ENCODE data around the gene SCUBE1.

The SCUBE1 gene

DNA sequence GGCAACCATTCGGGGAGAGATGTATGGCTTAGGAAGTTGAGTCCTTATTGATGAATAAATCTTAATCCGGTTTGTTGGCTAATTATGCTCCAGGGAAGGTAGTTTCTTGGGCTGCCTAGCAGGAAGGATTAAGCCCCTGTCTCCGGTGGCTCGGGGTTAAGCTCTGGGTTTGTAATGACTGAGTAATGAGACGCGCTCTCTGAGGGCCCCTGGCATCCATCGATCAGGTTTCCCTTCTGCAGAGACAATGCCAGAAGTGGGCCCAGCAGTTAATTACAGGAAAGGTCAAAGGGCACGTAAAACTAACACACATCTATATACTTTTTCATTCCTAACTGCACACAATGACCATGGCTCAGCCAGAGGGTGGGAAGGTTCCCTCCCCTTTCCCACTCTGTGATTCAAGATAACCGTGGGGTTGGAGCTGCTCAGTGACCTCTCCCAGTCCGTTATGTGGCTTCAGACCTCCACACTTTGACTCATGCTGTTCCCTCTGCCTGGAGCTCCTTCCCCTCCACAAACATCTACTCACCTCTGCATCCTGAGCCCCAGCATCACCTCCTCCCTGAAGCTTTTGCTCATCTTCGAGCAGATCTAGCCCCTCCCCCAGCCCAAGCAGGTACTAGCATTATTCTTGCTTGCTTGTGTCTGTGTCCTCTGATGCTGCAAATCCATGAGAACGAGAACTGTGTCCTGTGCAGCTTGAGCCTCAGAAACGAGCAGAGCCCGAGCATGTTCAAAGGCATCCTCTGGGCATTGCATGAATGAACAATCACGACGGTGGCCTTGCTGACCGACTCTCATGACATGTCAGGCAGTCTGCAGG lies 16.6 kb downstream of the SCUBE1 start:
- DNase-seq (ENCODE audit: low read depth in 2 of 2) = no peak

DNA sequence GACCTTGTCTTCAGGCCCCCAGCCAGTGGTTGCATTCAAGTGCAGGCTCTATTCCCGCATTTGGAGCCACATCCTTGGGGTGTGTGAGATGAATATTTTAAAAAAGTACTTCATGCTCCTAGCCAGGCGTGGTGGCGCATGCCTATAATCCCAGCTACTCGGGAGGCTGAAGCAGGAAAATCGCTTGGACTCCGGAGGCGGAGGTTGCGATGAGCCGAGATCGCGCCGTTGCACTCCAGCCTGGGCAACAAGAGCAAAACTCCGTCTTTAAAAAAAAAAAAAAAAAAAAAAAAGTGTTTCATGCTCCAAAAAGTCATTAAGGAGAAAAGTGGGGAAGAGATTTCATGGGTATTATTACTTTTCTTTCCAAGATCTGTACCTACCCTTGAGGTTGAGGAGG lies 18.0 kb downstream of the SCUBE1 start:
- no peak for DNase-seq (ENCODE audit: low read depth in 2 of 2)

DNA sequence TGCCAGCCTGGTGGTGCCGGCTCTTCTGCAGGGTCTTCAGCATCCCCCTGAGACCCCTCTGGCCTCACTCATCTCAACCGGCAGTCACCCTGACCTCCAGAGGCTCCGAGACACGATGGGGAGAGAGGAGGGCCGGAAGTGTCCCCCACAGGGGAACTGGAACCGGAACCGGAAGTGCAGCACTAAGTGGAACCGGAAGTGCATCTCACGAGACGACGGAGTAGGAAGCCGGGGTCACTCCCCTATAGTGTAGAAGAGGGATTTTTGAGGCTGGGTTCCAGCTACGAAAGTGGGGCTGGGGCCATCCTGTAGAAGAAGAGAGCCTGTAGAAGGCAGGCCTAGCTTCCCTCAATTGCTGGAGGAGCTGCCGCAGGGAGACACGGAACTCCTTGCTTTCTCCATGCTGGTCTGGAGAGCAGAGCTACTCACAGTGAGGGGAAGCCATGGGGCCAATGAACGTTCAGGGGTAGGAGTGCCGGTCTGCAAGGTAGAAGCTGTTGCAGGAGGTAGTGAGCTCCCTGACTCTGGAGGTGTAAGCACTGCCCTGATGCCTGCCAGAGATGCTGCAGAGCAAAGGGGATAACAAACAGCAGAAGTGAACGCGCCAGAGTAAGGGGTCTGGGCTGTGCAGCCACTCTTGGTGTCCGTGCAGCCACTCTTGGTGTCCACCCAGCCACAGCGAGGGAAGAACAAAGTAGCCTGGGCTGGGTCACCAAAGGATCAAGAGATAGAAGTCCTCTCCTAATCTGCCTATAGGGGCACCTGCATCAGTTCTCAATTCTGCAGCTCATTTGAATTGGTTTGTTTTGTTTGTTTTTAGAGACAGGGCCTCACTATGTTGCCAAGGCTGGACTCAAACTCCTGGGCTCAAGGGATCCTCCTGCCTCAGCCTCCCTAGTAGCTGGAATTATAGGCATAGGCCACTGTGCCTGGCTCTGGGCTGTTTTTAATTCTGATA lies 21.9 kb downstream of the SCUBE1 start:
- no peak for DNase-seq (ENCODE audit: low read depth in 2 of 2)

DNA sequence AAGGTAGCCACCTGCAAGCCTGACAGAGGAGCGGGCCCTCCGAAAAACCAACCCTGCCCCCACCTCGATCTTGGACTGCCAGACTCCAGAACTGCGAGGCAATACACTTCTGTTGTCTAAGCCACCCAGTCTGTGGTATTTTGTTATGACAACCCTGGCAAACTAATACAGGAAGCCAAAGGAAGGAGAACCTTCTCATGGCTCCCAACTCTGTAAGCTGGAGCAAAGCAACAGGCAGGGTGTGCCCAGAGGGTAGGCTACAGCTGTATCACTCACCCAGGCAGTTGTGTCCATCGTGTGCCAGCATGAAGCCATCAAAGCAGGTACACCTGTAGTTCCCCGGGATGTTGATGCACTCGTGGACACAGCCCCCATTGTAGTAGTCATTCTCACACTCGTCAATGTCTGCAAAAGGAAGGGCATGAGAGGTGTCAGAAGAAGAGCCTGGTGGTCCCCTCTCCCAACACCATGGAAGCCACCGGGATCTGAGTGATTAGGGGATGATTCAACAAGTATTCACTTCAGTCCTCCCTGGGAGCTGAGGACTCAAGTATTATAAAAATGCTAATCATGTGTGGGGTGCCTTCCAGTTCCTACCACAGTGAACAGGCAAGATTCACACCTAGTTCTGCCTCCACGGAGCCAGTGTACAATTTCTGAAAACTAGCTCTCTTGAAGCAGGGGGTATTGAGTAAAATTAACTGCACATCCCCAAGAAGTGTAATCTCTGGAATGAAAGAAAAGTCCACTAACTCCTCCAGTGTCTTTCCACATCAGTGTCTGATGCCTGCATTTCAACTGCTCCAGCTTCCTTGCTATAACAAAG lies 23.3 kb downstream of the SCUBE1 start:
- DNase-seq (ENCODE audit: low read depth in 2 of 2) = no peak

DNA sequence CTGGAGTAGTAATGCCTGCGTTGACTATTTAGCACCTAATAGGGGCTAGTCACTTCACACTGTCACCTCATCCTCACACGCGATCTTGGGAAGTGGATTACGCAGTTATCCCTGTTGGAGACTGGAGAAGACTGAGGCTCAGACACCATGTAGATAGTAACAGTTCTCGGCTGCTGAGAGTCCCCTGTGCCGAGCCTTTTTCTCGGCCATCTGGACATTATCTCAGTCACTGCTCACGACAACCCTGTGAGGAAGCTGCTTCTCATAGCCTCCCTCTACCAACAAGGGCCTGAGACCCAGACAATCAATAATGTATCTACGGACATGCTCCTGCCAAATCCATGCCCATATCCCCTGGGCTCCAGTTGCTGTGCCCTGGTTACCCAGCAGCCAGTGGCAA lies 25.9 kb downstream of the SCUBE1 start:
- DNase-seq (ENCODE audit: low read depth in 2 of 2) = no peak

DNA sequence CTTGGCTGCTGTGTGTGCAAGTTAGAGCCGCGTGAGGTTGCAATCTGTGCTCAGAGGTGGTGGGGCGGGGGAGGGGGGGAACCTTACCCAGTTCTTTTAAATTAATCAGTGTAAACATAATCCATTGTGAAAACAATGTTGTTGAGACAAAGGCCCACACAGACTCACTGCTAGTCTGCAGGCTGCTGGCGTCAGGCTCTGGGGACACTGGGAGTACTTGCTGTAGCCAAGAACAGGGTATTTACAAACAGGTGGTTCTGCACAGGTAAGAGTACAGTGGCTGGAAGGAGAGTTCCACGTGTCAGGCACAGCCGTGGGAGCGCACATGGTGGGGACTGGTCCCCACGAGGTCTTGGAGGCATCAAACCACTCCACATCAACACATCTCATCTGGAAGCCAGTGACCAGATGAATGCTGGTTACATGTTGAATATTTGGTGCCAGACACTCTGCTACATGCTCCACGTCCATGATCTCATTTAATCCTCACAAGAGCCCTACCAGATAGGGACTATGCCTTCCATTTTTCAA lies 27.4 kb downstream of the SCUBE1 start:
- DNase-seq (ENCODE audit: low read depth in 2 of 2) = no peak

DNA sequence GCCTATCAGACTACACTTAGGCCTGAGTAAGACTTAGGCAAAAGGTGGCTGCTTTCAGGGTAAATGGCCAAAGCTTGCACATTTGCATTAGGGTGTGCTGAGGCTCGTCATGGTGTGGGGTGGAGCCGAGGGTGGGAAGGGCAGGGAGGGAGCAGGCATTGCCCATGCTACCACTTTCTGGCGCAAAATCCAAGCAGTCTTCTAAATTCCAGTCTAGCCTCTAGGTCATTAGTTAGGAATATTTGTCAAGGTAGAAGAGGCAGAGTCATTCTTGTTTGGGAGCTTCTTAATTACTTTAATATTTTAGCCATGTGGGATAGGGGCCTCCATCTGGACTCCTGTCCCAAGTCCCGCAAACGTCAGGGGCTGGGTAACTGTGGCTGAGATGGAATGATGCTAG lies 28.6 kb downstream of the SCUBE1 start:
- no peak for DNase-seq (ENCODE audit: low read depth in 2 of 2)

DNA sequence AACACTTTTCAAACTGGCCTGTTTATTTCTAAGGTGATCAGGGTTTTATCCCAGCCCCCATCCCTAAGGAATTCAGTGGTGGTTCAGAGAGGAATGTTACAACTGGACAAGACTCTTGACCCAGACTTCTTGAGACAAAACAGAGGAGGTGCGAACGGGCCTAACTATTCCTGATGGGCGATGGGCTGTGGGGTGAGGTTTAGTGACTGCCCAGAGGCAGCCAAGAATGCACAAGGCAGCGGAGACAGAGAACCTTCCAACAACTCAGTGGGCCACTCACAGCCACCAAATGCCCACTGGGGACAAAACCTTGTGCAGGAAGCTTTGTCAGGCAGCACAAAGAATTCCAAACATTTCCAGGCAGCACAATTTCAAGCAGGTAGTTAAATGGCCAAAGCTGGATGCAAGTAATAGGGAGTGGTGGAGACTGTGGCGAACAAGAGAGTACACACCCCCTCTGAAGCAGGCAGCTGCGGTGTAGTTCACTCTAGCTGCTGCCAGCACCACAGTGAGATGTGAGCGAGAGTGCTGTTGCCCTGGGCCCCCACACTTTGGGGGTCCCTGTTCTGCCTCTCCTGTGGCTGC lies 29.2 kb downstream of the SCUBE1 start:
- DNase-seq (ENCODE audit: low read depth in 2 of 2) = no peak

DNA sequence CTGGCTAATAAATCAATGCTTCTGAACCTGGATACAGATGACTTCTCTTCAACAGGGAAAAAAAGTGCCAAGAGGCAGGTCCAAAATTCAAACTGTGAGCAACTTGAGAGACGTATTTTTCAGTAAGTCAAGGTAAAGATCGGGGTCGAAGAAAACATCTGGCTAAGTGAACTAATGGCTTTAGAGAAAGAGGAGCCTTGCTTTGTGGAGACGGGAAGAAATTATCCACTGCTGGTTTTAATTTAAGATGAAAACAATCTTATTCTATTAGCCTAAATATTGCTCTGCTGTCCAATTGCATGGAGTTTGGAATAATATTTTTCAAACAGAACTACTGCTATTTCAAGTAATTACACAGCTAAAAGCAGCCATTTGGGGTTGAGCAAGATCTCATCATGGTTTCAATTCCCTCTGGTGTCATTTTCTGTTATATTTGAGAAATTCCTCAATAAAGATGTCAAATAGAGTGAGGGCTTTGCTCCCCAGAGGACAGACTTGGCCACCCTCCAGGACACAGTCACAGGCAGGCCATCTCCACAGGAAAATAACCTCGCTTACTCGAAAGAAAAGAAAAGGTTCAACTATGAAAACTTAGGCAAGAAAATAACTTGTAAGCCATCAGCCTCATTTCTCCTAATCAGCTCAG lies 29.8 kb downstream of the SCUBE1 start:
- no peak for DNase-seq (ENCODE audit: low read depth in 2 of 2)

DNA sequence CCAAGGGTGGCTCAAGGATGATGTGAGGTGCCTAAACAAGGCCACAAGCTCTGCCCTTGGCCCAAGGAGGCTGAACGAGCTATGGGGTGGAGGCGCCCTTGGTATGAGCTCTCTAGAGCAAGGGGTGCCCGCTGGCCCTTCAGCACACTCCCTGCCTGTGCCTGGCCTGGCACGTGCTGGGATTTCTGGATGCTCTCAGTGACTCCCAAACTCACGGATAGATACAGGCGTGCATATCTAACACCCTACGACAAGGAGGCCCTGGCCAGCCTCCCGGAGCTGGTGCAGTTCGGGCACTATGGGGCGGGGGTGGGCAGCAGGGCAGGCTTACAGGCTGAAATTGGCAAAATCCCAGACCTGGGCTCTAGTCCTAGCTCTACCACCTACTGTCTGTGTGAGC lies 30.6 kb downstream of the SCUBE1 start:
- no peak for DNase-seq (ENCODE audit: low read depth in 2 of 2)

DNA sequence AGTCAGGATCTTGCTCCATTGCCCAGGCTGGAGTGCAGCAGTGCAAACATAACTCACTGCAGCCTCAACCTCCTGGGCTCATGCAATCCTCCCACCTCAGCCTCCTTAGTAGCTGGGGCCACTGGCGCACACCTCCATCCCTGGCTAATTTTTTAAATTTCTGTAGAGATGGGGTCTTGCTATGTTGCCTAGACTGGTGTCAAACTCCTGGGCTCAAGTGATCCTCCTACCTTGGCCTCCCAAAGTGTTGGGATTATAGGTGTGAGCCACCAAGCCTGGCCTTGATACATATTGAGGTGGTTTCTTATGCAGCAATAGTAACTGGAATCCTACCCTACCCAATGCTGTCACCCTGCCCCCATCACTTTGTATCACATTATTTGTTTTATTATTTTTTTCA lies 32.4 kb downstream of the SCUBE1 start:
- no peak for DNase-seq (ENCODE audit: low read depth in 2 of 2)

DNA sequence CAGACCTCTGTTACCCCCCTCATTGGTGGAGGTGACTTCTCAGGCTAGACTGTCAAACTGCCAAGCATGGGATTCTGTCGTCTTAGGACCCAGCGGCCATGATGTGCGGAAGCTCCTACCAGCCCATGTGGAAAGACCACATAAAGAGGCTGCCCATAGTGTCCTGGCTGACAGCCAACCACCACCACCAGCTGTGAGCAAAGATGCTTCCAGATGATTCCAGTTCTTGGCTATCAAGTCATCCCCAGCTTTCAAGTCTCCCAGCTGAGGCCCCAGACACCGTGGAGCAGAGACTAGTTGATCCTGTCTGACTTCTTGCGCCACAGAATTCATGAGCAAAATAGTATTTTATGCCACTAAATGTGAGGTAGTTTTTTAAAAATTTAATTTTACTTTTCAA lies 32.9 kb downstream of the SCUBE1 start:
- no peak for DNase-seq (ENCODE audit: low read depth in 2 of 2)

DNA sequence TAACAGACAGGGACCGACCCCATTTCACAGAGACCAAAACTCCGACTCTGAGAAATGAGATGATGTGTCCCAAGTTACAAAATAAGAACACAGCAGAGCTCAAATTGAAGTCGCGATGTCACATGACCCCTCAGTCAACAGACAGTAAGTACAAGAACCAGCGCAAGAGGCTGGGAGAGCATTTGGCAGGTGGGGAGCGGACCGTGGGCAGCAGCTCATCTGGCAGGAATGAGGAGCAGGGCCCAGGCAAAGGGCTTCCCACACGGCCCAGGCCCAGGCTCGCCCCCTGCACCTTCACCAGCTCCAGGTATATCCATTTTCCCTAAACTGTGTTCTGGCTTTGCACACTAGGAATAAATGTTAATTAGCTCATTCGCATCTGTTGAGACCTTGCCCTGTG lies 34.3 kb downstream of the SCUBE1 start:
- no peak for DNase-seq (ENCODE audit: low read depth in 2 of 2)

DNA sequence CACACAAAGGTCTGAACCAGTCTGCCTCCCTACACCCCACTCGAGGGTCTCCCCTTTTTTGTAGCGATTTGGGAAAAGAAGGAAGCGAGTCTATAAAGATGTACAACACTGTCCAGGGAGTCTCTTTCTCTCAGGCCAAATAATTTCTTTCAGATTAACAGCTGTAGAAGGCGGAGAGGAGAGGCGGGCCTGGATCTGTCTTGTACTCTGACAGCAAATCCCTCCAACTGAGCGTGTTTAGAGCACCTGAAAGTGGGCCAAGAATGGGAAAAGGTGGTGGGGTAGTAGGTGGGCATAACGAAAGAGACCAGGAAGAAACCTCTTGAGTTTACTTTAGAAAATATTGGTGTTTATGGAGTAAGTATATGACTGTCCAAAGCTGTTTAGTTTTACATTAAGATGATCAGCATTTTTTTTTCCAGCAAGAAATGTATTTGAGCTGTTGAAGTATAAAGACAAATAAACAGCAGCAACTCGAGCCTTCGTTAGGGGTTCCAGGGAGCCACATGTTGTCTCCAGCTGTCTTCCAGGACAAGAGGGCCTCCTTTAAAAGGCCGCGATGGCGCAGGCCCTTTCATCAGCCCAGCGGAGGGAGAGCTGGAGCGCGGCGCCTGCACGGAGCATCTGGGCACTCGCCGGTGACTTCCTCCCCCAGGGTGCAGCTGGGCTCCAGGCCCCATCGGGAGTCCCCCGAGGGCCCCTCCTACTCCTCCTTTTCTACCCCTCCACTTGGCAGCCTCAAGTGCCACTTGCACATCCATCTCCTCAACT lies 34.9 kb downstream of the SCUBE1 start:
- DNase-seq (ENCODE audit: low read depth in 2 of 2) = no peak

DNA sequence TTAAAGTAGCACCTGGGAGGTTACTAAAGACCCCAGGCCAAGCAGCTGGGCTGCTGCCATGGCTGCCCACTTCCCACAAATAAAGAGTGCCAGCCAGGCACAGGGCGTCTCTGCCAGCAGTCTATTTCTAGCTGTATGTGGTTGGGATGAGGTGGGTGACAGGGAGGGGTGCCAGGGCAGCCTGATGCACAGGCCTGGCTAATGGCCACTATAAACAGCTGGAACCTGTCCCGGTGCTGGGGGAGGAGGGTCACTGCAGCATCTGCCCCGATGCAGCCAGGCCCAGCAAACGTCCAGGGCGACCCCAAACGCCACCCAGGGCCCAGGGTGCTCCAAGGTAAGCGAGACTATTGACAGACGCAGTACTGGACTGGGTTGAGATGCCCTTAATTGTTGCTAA lies 37.4 kb downstream of the SCUBE1 start:
- no peak for DNase-seq (ENCODE audit: low read depth in 2 of 2)

DNA sequence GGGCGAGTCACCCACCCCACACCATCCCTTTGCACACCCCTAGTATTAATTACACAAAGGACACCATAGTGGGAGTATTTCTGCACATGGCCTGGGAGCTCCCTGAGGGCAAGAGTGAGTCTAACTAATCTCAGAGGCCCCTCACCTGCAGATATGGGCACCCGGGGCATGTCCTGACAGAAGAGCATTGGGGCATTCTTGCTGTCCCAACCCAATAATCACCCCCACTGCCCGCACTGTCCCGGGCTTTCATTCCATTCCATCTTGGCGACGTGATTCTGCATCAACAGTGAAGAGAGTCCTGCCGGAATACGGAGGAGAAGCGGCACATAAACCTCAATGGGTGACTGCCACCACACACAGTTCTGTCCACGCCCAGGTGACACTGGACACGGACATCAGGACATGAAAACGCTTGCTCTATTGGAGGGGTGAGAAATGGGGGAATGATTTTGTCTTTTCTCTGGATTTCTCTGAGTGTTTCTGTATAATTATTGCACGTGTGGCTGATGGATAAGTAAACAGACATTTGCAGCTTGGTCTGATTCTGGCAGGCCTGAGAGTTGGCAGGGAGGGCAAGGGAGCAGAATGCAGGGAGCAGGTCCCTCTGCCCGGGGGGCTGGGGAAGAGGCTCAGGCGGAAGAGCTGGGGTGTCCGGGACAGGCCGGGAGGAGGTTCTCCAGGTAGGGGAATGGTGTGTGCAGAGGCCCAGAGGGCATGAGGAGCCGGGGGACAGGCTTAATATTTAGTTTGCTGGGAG lies 38.2 kb downstream of the SCUBE1 start:
- DNase-seq (ENCODE audit: low read depth in 2 of 2) = no peak

DNA sequence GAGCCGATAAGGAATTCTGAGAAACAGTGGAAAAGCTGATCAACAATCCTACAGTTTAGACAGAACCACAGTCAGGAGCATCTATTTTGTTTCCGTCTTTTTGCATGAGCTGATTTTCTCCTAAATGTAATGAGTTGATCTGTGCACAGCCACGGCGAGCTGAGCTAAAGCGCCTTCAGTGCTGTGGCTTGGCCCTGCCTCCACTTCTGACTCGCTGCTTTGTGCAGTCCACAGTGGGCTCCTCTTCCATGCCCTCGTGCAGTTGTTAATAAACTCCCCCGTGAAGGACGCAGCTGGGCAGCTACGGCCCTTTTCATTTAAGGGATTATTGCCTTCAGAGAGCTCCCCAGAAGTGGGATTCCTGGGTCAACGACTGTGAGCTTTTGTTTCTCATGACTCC lies 39.4 kb downstream of the SCUBE1 start:
- DNase-seq (ENCODE audit: low read depth in 2 of 2) = no peak

DNA sequence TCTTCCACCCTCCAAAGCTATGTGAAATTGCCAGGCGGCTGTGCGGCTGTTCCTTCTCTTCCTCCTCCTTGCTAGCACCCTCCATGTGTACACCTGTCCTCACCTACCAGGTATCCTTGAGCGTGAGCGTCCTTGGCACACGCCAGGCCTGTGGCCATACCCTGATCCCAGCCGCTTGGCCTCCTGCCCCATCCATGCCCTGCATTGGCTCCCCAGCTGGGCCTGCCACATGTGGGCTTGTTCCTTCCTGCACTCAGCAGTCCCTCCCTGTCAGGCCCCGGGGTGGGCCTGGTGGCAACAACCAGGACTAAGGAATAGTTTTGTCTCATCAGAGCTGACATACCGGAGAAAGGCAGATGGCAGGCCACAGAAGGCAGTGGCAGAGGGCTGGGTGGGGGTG lies 40.0 kb downstream of the SCUBE1 start:
- DNase-seq (ENCODE audit: low read depth in 2 of 2) = no peak

DNA sequence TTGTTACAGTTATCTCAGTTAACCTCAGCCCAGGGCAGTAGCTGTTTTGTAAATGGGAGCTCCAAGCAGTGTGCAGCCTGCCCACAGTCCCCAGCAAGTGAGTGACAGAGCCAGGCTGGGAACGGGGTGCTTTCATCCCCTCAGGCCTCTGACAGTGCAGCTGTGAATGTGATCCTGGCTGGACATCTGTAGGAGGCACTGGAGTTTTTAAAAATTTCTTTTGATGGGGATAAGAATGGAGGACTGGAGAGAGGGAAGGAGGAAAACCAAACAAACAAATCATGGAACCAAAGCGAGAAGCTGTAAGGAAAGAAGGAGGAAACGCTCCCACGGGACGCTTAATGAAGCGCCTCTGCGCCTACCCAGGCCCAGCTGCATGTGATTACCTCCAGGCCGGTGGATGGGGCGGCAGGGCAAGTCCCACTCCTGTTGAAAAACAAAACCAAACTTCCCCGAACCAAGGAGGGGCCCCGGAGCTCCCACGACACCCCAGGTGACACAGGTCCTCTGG lies 40.6 kb downstream of the SCUBE1 start:
- no peak for DNase-seq (ENCODE audit: low read depth in 2 of 2)

Data from stimulated activated CD8-positive, alpha-beta memory T cell treated with anti-CD3 and anti-CD28 coated beads, Interleukin-15, amount 100 ng/mL, for 48 hours (primary cell).